ENCODE results near the gene TTC22. TPM values are rescaled to one million over a fixed set of nuclear protein-coding genes. Genes with fewer than 3 reads are reported as not detected.

The TTC22 gene
- total RNA-seq, 1 experiment from 2014 or later, result 0.63 TPM

DNA sequence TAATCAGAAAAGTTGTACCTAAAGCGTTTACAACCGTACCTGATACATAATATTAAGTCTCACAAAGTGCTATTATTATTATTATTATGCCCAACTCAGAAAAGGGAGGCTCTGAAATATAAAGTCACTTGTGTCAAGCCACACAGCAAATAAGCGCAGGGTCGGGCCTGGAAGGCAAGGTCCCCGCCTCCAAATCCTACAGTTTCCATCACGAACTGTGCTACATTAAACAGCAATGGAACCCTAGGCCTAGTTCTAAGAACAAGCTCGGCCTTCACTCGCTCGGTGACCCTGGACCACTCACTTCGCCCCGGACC is 37.3 kb downstream of the TTC22 start (continued):
- TF ChIP-seq, protein P1, sequence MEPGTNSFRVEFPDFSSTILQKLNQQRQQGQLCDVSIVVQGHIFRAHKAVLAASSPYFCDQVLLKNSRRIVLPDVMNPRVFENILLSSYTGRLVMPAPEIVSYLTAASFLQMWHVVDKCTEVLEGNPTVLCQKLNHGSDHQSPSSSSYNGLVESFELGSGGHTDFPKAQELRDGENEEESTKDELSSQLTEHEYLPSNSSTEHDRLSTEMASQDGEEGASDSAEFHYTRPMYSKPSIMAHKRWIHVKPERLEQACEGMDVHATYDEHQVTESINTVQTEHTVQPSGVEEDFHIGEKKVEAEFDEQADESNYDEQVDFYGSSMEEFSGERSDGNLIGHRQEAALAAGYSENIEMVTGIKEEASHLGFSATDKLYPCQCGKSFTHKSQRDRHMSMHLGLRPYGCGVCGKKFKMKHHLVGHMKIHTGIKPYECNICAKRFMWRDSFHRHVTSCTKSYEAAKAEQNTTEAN (CRISPR knock-in tag; IDR thresholded peaks at IDR 0.05), result no peak
- TF ChIP-seq, protein P2, sequence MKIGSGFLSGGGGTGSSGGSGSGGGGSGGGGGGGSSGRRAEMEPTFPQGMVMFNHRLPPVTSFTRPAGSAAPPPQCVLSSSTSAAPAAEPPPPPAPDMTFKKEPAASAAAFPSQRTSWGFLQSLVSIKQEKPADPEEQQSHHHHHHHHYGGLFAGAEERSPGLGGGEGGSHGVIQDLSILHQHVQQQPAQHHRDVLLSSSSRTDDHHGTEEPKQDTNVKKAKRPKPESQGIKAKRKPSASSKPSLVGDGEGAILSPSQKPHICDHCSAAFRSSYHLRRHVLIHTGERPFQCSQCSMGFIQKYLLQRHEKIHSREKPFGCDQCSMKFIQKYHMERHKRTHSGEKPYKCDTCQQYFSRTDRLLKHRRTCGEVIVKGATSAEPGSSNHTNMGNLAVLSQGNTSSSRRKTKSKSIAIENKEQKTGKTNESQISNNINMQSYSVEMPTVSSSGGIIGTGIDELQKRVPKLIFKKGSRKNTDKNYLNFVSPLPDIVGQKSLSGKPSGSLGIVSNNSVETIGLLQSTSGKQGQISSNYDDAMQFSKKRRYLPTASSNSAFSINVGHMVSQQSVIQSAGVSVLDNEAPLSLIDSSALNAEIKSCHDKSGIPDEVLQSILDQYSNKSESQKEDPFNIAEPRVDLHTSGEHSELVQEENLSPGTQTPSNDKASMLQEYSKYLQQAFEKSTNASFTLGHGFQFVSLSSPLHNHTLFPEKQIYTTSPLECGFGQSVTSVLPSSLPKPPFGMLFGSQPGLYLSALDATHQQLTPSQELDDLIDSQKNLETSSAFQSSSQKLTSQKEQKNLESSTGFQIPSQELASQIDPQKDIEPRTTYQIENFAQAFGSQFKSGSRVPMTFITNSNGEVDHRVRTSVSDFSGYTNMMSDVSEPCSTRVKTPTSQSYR (CRISPR knock-in tag; IDR thresholded peaks at IDR 0.05), result no peak
- TF ChIP-seq, protein P3, sequence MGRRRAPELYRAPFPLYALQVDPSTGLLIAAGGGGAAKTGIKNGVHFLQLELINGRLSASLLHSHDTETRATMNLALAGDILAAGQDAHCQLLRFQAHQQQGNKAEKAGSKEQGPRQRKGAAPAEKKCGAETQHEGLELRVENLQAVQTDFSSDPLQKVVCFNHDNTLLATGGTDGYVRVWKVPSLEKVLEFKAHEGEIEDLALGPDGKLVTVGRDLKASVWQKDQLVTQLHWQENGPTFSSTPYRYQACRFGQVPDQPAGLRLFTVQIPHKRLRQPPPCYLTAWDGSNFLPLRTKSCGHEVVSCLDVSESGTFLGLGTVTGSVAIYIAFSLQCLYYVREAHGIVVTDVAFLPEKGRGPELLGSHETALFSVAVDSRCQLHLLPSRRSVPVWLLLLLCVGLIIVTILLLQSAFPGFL (CRISPR knock-in tag; IDR thresholded peaks at IDR 0.05; ENCODE audit: borderline replicate concordance), result no peak
- TF ChIP-seq, protein P4, sequence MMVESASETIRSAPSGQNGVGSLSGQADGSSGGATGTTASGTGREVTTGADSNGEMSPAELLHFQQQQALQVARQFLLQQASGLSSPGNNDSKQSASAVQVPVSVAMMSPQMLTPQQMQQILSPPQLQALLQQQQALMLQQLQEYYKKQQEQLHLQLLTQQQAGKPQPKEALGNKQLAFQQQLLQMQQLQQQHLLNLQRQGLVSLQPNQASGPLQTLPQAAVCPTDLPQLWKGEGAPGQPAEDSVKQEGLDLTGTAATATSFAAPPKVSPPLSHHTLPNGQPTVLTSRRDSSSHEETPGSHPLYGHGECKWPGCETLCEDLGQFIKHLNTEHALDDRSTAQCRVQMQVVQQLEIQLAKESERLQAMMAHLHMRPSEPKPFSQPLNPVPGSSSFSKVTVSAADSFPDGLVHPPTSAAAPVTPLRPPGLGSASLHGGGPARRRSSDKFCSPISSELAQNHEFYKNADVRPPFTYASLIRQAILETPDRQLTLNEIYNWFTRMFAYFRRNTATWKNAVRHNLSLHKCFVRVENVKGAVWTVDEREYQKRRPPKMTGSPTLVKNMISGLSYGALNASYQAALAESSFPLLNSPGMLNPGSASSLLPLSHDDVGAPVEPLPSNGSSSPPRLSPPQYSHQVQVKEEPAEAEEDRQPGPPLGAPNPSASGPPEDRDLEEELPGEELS (CRISPR knock-in tag; IDR thresholded peaks at IDR 0.05), result no peak
- TF ChIP-seq CBFB (CRISPR knock-in tag; IDR thresholded peaks at IDR 0.05; ENCODE audit: low read depth) (no peak), SP1 (CRISPR knock-in tag; conservative IDR thresholded peaks at IDR 0.05) (no peak), RORB (CRISPR knock-in tag; IDR thresholded peaks at IDR 0.05) (no peak)

DNA sequence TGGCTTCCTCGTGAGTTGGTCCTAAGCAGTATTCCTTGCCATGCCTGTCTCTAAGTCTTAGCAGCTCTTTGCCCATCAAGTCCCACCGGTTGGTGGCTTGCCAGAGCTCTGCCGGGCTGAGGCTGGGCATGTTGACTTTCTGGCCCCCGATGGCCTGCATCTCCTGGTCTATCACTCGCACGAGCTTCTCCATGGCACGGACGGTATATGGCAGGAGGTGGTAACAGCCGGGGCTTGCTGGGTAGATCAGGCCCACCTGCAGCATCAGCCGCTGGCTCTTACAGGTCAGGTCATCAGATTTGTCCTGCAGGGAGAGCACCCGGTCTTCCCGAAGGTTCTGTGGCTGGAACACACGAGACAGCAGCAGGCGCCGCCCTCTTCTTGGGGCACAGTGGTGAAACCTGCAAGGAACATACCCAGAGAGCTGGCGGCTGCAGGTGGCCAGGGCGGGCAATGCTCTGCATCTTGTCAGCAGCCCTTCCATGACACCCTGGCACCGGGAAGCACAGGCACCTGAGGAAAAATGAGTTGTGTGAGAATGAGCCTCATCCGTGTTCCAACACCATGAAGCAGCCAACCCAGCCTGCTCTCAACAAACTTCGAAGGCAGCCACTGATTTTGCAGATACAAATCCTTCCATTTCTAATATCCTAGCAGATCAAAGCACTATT is 42.3 kb downstream of the TTC22 start:
- H3K4me1 Mint-ChIP-seq, result peaks cover 11% of the 10 kb centered on the region; the same call in 1 of the 2 replicates
- H3K4me3 Mint-ChIP-seq, result no peak overlapping the region
- ATAC-seq, result no peak
- H3K27ac Mint-ChIP-seq, result no peak overlapping the region
- no peak for DNase-seq (ENCODE audit: low spot score)
- no peak for TF ChIP-seq TEAD1 (CRISPR knock-in tag; IDR thresholded peaks at IDR 0.05)
- TF ChIP-seq PRRX2 (CRISPR knock-in tag; IDR thresholded peaks at IDR 0.05), result no peak
- no peak for TF ChIP-seq FOXP1 (CRISPR knock-in tag; IDR thresholded peaks at IDR 0.05; ENCODE audit: borderline replicate concordance)
- TF ChIP-seq ZBTB21 (CRISPR knock-in tag; IDR thresholded peaks at IDR 0.05; ENCODE audit: borderline replicate concordance), result no peak
- TF ChIP-seq CBFB (CRISPR knock-in tag; IDR thresholded peaks at IDR 0.05; ENCODE audit: low read depth), result no peak
- TF ChIP-seq, protein P5, sequence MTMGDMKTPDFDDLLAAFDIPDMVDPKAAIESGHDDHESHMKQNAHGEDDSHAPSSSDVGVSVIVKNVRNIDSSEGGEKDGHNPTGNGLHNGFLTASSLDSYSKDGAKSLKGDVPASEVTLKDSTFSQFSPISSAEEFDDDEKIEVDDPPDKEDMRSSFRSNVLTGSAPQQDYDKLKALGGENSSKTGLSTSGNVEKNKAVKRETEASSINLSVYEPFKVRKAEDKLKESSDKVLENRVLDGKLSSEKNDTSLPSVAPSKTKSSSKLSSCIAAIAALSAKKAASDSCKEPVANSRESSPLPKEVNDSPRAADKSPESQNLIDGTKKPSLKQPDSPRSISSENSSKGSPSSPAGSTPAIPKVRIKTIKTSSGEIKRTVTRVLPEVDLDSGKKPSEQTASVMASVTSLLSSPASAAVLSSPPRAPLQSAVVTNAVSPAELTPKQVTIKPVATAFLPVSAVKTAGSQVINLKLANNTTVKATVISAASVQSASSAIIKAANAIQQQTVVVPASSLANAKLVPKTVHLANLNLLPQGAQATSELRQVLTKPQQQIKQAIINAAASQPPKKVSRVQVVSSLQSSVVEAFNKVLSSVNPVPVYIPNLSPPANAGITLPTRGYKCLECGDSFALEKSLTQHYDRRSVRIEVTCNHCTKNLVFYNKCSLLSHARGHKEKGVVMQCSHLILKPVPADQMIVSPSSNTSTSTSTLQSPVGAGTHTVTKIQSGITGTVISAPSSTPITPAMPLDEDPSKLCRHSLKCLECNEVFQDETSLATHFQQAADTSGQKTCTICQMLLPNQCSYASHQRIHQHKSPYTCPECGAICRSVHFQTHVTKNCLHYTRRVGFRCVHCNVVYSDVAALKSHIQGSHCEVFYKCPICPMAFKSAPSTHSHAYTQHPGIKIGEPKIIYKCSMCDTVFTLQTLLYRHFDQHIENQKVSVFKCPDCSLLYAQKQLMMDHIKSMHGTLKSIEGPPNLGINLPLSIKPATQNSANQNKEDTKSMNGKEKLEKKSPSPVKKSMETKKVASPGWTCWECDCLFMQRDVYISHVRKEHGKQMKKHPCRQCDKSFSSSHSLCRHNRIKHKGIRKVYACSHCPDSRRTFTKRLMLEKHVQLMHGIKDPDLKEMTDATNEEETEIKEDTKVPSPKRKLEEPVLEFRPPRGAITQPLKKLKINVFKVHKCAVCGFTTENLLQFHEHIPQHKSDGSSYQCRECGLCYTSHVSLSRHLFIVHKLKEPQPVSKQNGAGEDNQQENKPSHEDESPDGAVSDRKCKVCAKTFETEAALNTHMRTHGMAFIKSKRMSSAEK (CRISPR knock-in tag; IDR thresholded peaks at IDR 0.05; ENCODE audit: borderline replicate concordance), result no peak
- TF ChIP-seq, protein P6, sequence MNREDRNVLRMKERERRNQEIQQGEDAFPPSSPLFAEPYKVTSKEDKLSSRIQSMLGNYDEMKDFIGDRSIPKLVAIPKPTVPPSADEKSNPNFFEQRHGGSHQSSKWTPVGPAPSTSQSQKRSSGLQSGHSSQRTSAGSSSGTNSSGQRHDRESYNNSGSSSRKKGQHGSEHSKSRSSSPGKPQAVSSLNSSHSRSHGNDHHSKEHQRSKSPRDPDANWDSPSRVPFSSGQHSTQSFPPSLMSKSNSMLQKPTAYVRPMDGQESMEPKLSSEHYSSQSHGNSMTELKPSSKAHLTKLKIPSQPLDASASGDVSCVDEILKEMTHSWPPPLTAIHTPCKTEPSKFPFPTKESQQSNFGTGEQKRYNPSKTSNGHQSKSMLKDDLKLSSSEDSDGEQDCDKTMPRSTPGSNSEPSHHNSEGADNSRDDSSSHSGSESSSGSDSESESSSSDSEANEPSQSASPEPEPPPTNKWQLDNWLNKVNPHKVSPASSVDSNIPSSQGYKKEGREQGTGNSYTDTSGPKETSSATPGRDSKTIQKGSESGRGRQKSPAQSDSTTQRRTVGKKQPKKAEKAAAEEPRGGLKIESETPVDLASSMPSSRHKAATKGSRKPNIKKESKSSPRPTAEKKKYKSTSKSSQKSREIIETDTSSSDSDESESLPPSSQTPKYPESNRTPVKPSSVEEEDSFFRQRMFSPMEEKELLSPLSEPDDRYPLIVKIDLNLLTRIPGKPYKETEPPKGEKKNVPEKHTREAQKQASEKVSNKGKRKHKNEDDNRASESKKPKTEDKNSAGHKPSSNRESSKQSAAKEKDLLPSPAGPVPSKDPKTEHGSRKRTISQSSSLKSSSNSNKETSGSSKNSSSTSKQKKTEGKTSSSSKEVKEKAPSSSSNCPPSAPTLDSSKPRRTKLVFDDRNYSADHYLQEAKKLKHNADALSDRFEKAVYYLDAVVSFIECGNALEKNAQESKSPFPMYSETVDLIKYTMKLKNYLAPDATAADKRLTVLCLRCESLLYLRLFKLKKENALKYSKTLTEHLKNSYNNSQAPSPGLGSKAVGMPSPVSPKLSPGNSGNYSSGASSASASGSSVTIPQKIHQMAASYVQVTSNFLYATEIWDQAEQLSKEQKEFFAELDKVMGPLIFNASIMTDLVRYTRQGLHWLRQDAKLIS (CRISPR knock-in tag; IDR thresholded peaks at IDR 0.05; ENCODE audit: borderline replicate concordance), result no peak
- ChIA-PET POLR2A (interaction anchor here (1.3 kb wide), 1 partner anchor 8 kb away, joined by 3 read pairs; no protein-coding TSS in a partner anchor), CTCF (interaction anchor here (0.7 kb wide), 1 partner anchor 33 kb away, joined by 4 read pairs; no protein-coding TSS in a partner anchor)
- H3K36me3 Mint-ChIP-seq, result 0 out of 2 replicates have a peak, but pooled peaks cover 8% of the 10 kb centered on the region
- no peaks in the 10 kb centered on the region for H3K27me3 Mint-ChIP-seq (ENCODE audit: low read depth)
- H3K9me3 Mint-ChIP-seq, result no peaks in the 10 kb centered on the region
